Upper lobe of left lung (tissue), 4 donors: Measurements from ENCODE around the gene DMD.

Experiments
- EP300 ChIP-seq, 4 donors: sonication (generic); formaldehyde crosslinking; IDR thresholded peaks; one replicate each; pipeline ENCODE4 v1.5.1; 2017; ENCODE audit warnings: antibody characterized with exemption in 4 of 4, control low read depth in 2 of 4
- POLR2A ChIP-seq, 4 donors: fragments of 450-650 bp; IDR thresholded peaks; one replicate each; pipeline ENCODE4 v1.5.1; 2016 to 2017; ENCODE audit warnings: antibody characterized with exemption in 4 of 4, mild to moderate bottlenecking in 2 of 4
- POLR2AphosphoS5 ChIP-seq, 2 donors: sonication (generic); formaldehyde crosslinking; IDR thresholded peaks; one replicate each; pipeline ENCODE4 v1.5.1; 2017; ENCODE audit warnings: antibody characterized with exemption in 2 of 2
- TF ChIP-seq, protein P1 (sequence below), 6 experiments: fragments of 450-650 bp in 4 of 6; fragments of 200-600 bp in 2 of 6; sonication (generic) in 2 of 6; IDR thresholded peaks; one replicate each; pipeline ENCODE4 v1.5.1; 2016 to 2019; ENCODE audit warnings: antibody characterized with exemption in 6 of 6

DNA sequence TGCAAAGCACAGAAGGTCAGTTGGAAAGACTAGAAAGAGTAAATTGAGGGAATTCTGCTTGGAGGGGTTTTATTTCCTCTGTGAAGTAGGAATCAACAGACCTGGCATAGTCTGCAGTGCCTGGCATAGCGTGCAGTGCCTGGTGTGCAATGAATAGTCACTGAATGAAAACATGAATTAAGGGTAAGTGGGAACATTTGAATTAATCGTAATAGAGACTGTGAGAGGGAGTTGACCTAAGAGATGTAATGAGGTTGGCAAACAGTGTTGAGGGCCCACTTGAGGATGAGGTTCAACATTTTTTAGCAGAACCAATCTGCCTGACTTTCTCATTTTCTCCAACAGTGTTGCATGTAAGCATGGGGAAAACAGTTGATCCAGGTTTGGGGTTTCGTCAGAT lies 1762.3 kb downstream of the DMD start:
- TF ChIP-seq POLR2A (IDR thresholded peaks at IDR 0.05) (no peak), POLR2AphosphoS5 (IDR thresholded peaks at IDR 0.05) (no peak), EP300 (IDR thresholded peaks at IDR 0.05) (no peak)
- TF ChIP-seq, protein P1, sequence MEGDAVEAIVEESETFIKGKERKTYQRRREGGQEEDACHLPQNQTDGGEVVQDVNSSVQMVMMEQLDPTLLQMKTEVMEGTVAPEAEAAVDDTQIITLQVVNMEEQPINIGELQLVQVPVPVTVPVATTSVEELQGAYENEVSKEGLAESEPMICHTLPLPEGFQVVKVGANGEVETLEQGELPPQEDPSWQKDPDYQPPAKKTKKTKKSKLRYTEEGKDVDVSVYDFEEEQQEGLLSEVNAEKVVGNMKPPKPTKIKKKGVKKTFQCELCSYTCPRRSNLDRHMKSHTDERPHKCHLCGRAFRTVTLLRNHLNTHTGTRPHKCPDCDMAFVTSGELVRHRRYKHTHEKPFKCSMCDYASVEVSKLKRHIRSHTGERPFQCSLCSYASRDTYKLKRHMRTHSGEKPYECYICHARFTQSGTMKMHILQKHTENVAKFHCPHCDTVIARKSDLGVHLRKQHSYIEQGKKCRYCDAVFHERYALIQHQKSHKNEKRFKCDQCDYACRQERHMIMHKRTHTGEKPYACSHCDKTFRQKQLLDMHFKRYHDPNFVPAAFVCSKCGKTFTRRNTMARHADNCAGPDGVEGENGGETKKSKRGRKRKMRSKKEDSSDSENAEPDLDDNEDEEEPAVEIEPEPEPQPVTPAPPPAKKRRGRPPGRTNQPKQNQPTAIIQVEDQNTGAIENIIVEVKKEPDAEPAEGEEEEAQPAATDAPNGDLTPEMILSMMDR (IDR thresholded peaks at IDR 0.05) = no peak
